Smooth muscle cell of the coronary artery (primary cell): ENCODE data around the gene FKBP14. TPM values are rescaled to one million over a fixed set of nuclear protein-coding genes. Genes with fewer than 3 reads are reported as not detected.

Experiments used
- total RNA-seq: library from RNA; depleted of rRNA; stranded (reverse); fragments of >200 nt; gene quantifications from 2 replicates; pipeline ENCODE4 v1.2.3, GENCODE V29; 2014; ENCODE audit warnings: low replicate concordance

FKBP14 gene
- total RNA-seq: 17.6 and 40.5 TPM in 2 replicates

GRCh38 chr7:30026229-30027064 lies at the start of gene FKBP14:
Gene FKBP14, minus strand, starts transcription at chr7:30026702. Its CDS starts 194 bp downstream, at chr7:30026508.

GRCh38 chr7:30028216-30028748 lies 1.8 kb upstream of the FKBP14 start, which contains the start of gene PLEKHA8:
Gene PLEKHA8, plus strand, starts transcription at chr7:30028412. Its CDS starts 351 bp downstream, at chr7:30028763.

GRCh38 chr7:29989257-29989995 lies 37.1 kb downstream of the FKBP14 start, which contains the start of gene SCRN1:
Gene SCRN1, minus strand, starts transcription at chr7:29989801. Its CDS starts 20,734 bp downstream, at chr7:29969067.

Other genes starting within 250 kb of the FKBP14 start
- not detected in 2 replicates for gene WIPF3, start 220.2 kb downstream of the FKBP14 start, total RNA-seq
- gene SCRN1, start 36.9 kb downstream of the FKBP14 start, total RNA-seq: 24.3 and 38.0 TPM in 2 replicates
- gene PLEKHA8, start 1.7 kb upstream of the FKBP14 start, total RNA-seq: 7.6 and 10.6 TPM in 2 replicates
- 10.4 and 29.6 TPM in 2 replicates for gene MTURN, start 108.3 kb upstream of the FKBP14 start, total RNA-seq